H1 (cell line): ENCODE results near the gene RBM10. TPM values are rescaled to one million over a fixed set of nuclear protein-coding genes. Genes with fewer than 3 reads are reported as not detected.

Source experiments
- CTCF ChIA-PET: fragments of 300-600 bp; sonication (Branson Sonifier 250); formaldehyde crosslinking; loops from one replicate; lab custom pipeline; 2021; ENCODE audit not compliant: partially characterized antibody; lab: Charles Lee
- POLR2A ChIA-PET: fragments of 300-600 bp; sonication (Branson Sonifier 250); formaldehyde crosslinking; loops from one replicate; lab custom pipeline; 2021; ENCODE audit warnings: inconsistent platforms; ENCODE audit not compliant: partially characterized antibody; lab: Charles Lee
- DNase-seq, 2 experiments: peaks; one replicate each; pipeline versions ENCODE4 v3.0.0 to v3.0.0-alpha.2; 2010 to 2022; ENCODE audit warnings: low spot score in 2 of 2, low read depth in 1 of 2, mixed read lengths in 1 of 2
- FAIRE-seq: peaks from 2 replicates; lab custom pipeline; 2011; peaks lifted over from hg19 to GRCh38; lab: Jason Lieb, UNC
- H2AFZ ChIP-seq: 2 replicates; pipeline ENCODE4 v1.8.1; 2012; ENCODE audit warnings: low read length, inconsistent platforms
- H2AK5ac ChIP-seq: 2 replicates; pipeline ENCODE4 v1.6.1; 2013; ENCODE audit warnings: low read depth, low read length
- H2BK120ac ChIP-seq: replicated peaks from 2 replicates; pipeline ENCODE3; 2013; ENCODE audit warnings: low read depth, low read length, inconsistent platforms
- H2BK12ac ChIP-seq: 2 replicates; pipeline ENCODE4 v1.6.1; 2013; ENCODE audit warnings: low read depth, low read length
- H2BK15ac ChIP-seq: 2 replicates; pipeline ENCODE4 v1.6.1; 2013; ENCODE audit warnings: low read length
- H2BK20ac ChIP-seq: 2 replicates; pipeline ENCODE4 v1.6.1; 2013; ENCODE audit warnings: low read length
- H2BK5ac ChIP-seq: 2 replicates; pipeline ENCODE4 v1.6.1; 2013; ENCODE audit warnings: low read depth, low read length
- H3K14ac ChIP-seq: 2 replicates; pipeline ENCODE4 v1.6.1; 2013; ENCODE audit warnings: inconsistent platforms; ENCODE audit not compliant: insufficient read length
- H3K18ac ChIP-seq: 2 replicates; pipeline ENCODE4 v1.6.1; 2013; ENCODE audit warnings: low read length; ENCODE audit errors: extremely low read depth
- H3K23ac ChIP-seq: 2 replicates; pipeline ENCODE4 v1.6.1; 2013; ENCODE audit warnings: inconsistent platforms; ENCODE audit not compliant: insufficient read length
- H3K23me2 ChIP-seq: 2 replicates; pipeline ENCODE4 v1.6.1; 2013; ENCODE audit warnings: low read depth, low read length
- H3K27ac ChIP-seq: 2 replicates; pipeline ENCODE4 v1.6.1; 2011; ENCODE audit warnings: low read depth, low read length, inconsistent platforms
- H3K27me3 ChIP-seq, 4 experiments: replicated peaks in 1 of 4; 1 replicate in 1 of 4; 2 replicates in 3 of 4; pipeline versions ENCODE4 v1.6.1 to v1.8.1; 2011 to 2013; ENCODE audit warnings: low read length in 3 of 4, mild to moderate bottlenecking in 3 of 4, inconsistent platforms in 2 of 4, mixed read lengths in 2 of 4, moderate library complexity in 1 of 4; ENCODE audit not compliant: control insufficient read depth in 3 of 4, insufficient read depth in 3 of 4; ENCODE audit errors: extremely low read depth in 1 of 4
- H3K36me3 ChIP-seq, 4 experiments: 2 replicates each; pipeline versions ENCODE4 v1.6.1 to v1.8.1; 2011 to 2013; ENCODE audit warnings: mild to moderate bottlenecking in 4 of 4, low read length in 3 of 4, moderate library complexity in 2 of 4, control low read depth in 1 of 4, inconsistent platforms in 1 of 4; ENCODE audit not compliant: insufficient read depth in 4 of 4, control insufficient read depth in 2 of 4
- H3K4ac ChIP-seq: replicated peaks from 2 replicates; pipeline ENCODE3; 2013; ENCODE audit warnings: low read length, low read depth, mixed read lengths, inconsistent platforms; ENCODE audit not compliant: insufficient read length
- H3K4me1 ChIP-seq, 4 experiments: replicated peaks in 1 of 4; 1 replicate in 1 of 4; 2 replicates in 3 of 4; pipeline versions ENCODE4 v1.6.1 to v1.8.1; 2011 to 2013; ENCODE audit warnings: low read length in 3 of 4, inconsistent platforms in 2 of 4, mixed read lengths in 1 of 4; ENCODE audit not compliant: insufficient read depth in 4 of 4, control insufficient read depth in 3 of 4
- H3K4me2 ChIP-seq, 2 experiments: 2 replicates each; pipeline versions ENCODE4 v1.6.1 to v1.8.1; 2011 to 2013; ENCODE audit warnings: low read depth in 2 of 2, low read length in 2 of 2, control low read depth in 1 of 2, inconsistent platforms in 1 of 2, mild to moderate bottlenecking in 1 of 2; ENCODE audit not compliant: insufficient read depth in 1 of 2
- H3K4me3 ChIP-seq, 4 experiments: fragments of 200-600, 300-600 bp in 1 of 4; sonication (generic), shearing (Covaris generic), sonication (Bioruptor Twin) in 1 of 4; 2 replicates each; pipeline versions ENCODE4 v1.5.1 to v1.8.1; 2011 to 2016; ENCODE audit warnings: low read length in 4 of 4, low read depth in 3 of 4, control low read depth in 2 of 4, inconsistent platforms in 2 of 4, mild to moderate bottlenecking in 2 of 4, mixed read lengths in 1 of 4, moderate library complexity in 1 of 4; ENCODE audit not compliant: insufficient read depth in 2 of 4; ENCODE audit errors: extremely low read depth in 1 of 4
- H3K56ac ChIP-seq: replicated peaks from 2 replicates; pipeline ENCODE3; 2013; ENCODE audit warnings: low read depth, mild to moderate bottlenecking, mixed read lengths, low read length, inconsistent platforms; ENCODE audit not compliant: insufficient read length
- H3K79me1 ChIP-seq: 2 replicates; pipeline ENCODE4 v1.6.1; 2013; ENCODE audit warnings: low read depth, low read length, control low read depth
- H3K79me2 ChIP-seq, 2 experiments: 2 replicates each; pipeline versions ENCODE4 v1.6.1 to v1.8.1; 2012 to 2013; ENCODE audit warnings: low read length in 2 of 2, mild to moderate bottlenecking in 2 of 2, inconsistent platforms in 1 of 2; ENCODE audit not compliant: insufficient read depth in 2 of 2, control insufficient read depth in 1 of 2
- H3K9ac ChIP-seq, 4 experiments: replicated peaks in 1 of 4; 1 replicate in 1 of 4; 2 replicates in 3 of 4; pipeline versions ENCODE4 v1.6.1 to v1.8.1; 2011 to 2013; ENCODE audit warnings: low read depth in 3 of 4, low read length in 3 of 4, control low read depth in 2 of 4, mild to moderate bottlenecking in 2 of 4, moderate library complexity in 2 of 4, inconsistent platforms in 1 of 4; ENCODE audit errors: extremely low read depth in 1 of 4
- H3K9me3 ChIP-seq, 2 experiments: 2 replicates each; pipeline versions ENCODE4 v1.6.1 to v1.8.1; 2012 to 2013; ENCODE audit warnings: mild to moderate bottlenecking in 2 of 2, moderate library complexity in 2 of 2, control low read depth in 1 of 2, inconsistent platforms in 1 of 2, low read depth in 1 of 2, low read length in 1 of 2, mixed read lengths in 1 of 2; ENCODE audit not compliant: insufficient read depth in 2 of 2
- H4K20me1 ChIP-seq, 2 experiments: replicated peaks in 1 of 2; 2 replicates each; pipeline versions ENCODE3 to v1.8.1; 2011 to 2013; ENCODE audit warnings: inconsistent platforms in 2 of 2, low read length in 2 of 2, mild to moderate bottlenecking in 1 of 2; ENCODE audit not compliant: insufficient read depth in 2 of 2, control insufficient read depth in 1 of 2
- H4K5ac ChIP-seq: 2 replicates; pipeline ENCODE4 v1.6.1; 2013; ENCODE audit warnings: low read length, low read depth, mixed read lengths, inconsistent platforms; ENCODE audit not compliant: insufficient read length
- H4K8ac ChIP-seq: 2 replicates; pipeline ENCODE4 v1.8.0; 2013; ENCODE audit warnings: mild to moderate bottlenecking, moderate library complexity, low read length, inconsistent platforms; ENCODE audit not compliant: insufficient read depth; ENCODE audit errors: extremely low read depth
- H4K91ac ChIP-seq: replicated peaks from 2 replicates; pipeline ENCODE3; 2013; ENCODE audit warnings: low read length, mixed read lengths, inconsistent platforms; ENCODE audit not compliant: insufficient read length
- CBX8 ChIP-seq: fragments of 300-800, 300-1000 bp; sonication (generic); IDR thresholded peaks from 2 replicates; pipeline ENCODE4 v1.7.1; 2016; ENCODE audit warnings: low read depth, low read length, borderline replicate concordance
- PHF8 ChIP-seq: fragments of 200-600 bp; sonication (generic); conservative IDR thresholded peaks from 2 replicates; pipeline ENCODE4 v1.7.1; 2012; ENCODE audit warnings: low read depth, mild to moderate bottlenecking, inconsistent platforms, low read length, moderate library complexity
- SRF ChIP-seq: IDR thresholded peaks from 2 replicates; pipeline ENCODE4 v1.6.1; 2011; ENCODE audit warnings: mild to moderate bottlenecking, low read depth, low read length, moderate library complexity
- TEAD4 ChIP-seq: IDR thresholded peaks from 2 replicates; pipeline ENCODE4 v1.6.1; 2012; ENCODE audit warnings: low read depth, low read length, inconsistent platforms, mixed read lengths
- WGBS, 2 experiments: shearing (Covaris generic) in 1 of 2; methylation state at CpG; one replicate each; pipeline versions ENCODE4 v1.1.6 to v1.1.7; 2013 to 2015; ENCODE audit warnings: low lambda C conversion rate in 2 of 2, mixed read lengths in 2 of 2, inconsistent platforms in 1 of 2, low coverage in 1 of 2, missing lambda C conversion rate in 1 of 2; ENCODE audit not compliant: insufficient replicate concordance in 2 of 2, insufficient coverage in 1 of 2, insufficient read length in 1 of 2; ENCODE audit errors: extremely low coverage in 1 of 2, missing lambda C conversion rate in 1 of 2; 5-methylcytosine and 5-hydroxymethylcytosine counted together
- polyA plus RNA-seq, 7 experiments: library from polyadenylated mRNA; depleted of rRNA in 3 of 7; stranded (reverse) in 5 of 7; unstranded in 2 of 7; fragments of >200 nt in 5 of 7; fragments of 200-250 nt in 2 of 7; gene quantifications; 1 replicate in 5 of 7; 2 replicates in 1 of 7; 4 replicates in 1 of 7; pipeline versions ENCODE4 v1.2.1 to v1.2.3, GENCODE V29; 2011 to 2013; ENCODE audit warnings: missing spikeins in 2 of 7, mixed read lengths in 2 of 7
- total RNA-seq: library from RNA; stranded (reverse); fragmentation: NEBNext Ultra II Directional; extraction: Animal tissue kit (Norgen Biotek cat#: 25700); gene quantifications from 2 replicates; pipeline ENCODE4 v1.2.1, GENCODE V29; 2021

RBM10 gene
- total and polyA plus RNA-seq, 2 of the 8 experiments (the other 6 are each of a cell fraction or from before 2014, with no cell fraction given): 35.7 to 64.0 TPM

DNA sequence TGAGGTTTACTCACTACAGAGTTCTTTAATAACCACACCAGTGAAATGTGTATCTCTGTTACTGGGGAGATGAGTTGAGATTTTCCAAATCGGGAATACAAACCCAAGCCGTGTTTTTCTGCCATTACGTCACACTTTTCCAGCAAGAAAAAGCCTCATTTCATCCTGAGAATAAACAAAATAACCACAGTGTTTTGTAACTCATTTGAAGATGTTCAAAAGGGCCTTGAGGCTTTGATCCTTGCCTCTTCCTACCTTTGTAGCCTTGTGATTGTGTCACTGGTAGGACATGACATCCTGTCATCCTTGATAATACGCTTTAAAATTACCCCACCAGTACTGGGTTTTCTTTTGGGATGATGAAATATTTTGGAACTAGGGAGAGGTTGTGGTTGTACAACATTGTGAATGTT lies 90.7 kb downstream of the RBM10 start:
- Histone ChIP-seq H3K4me2 (no peak overlapping the region; a peak in 1 of 4 replicates), H4K5ac (no peak overlapping the region)

More for the DNA sequence above, 90.7 kb downstream of the RBM10 start:
- WGBS, 2 experiments: 92% methylated on average over 4 of the region's 4 CpGs; no CpG with 5 or more reads in 1 of the 2 experiments
- H2BK12ac ChIP-seq: no peak overlapping the region
- no peaks in the 10 kb centered on the region for H3K79me1 ChIP-seq
- CTCF ChIA-PET: no interaction called here
- no peak overlapping the region for H3K18ac ChIP-seq
- no peak overlapping the region for H2AFZ ChIP-seq
- peaks cover 0 to 44% of the 10 kb centered on the region in 2 experiments; a peak in 3 of 4 replicates for H3K79me2 ChIP-seq
- no peak overlapping the region for H2BK15ac ChIP-seq
- TF ChIP-seq SRF: no peak
- no peak for TF ChIP-seq TEAD4
- TF ChIP-seq CBX8: no peak
- TF ChIP-seq PHF8: no peak
- TF ChIP-seq, all 59 proteins: peak for 0
- Histone ChIP-seq H4K20me1 (no peaks in the 10 kb centered on the region), H3K27me3 (no peaks in the 10 kb centered on the region), H4K8ac (no peak overlapping the region), H4K91ac (no peak overlapping the region), H3K4me1 (peaks cover 0 to 9% (median 5%) of the 10 kb centered on the region in 4 experiments; a peak in 4 of 7 replicates), H3K4me3 (no peak overlapping the region), H3K23ac (no peak overlapping the region), H3K56ac (no peak overlapping the region), H2AK5ac (no peak overlapping the region), H3K36me3 (peaks cover 2 to 13% (median 7%) of the 10 kb centered on the region in 4 experiments; a peak in 6 of 8 replicates), H3K4ac (no peak overlapping the region), H2BK120ac (no peak overlapping the region), H3K9me3 (no peaks in the 10 kb centered on the region), H2BK5ac (no peak overlapping the region), H3K23me2 (no peaks in the 10 kb centered on the region), H3K9ac (no peak overlapping the region), H3K14ac (no peak overlapping the region), H2BK20ac (no peak overlapping the region), H3K27ac (no peak overlapping the region)
- DNase-seq (no peak), FAIRE-seq (no peak)
- POLR2A ChIA-PET: interaction anchor here (1.0 kb wide), 2 partner anchors 12 to 18 kb away, joined by 3 to 4 read pairs; no protein-coding TSS in a partner anchor
